ENCODE measurements around the gene GPC5.
"Not testable (repeated sequence)": the region's sequence is repeated elsewhere in the genome, so short reads cannot be mapped to it uniquely, and the experiment has no call there.

Gene GPC5

DNA sequence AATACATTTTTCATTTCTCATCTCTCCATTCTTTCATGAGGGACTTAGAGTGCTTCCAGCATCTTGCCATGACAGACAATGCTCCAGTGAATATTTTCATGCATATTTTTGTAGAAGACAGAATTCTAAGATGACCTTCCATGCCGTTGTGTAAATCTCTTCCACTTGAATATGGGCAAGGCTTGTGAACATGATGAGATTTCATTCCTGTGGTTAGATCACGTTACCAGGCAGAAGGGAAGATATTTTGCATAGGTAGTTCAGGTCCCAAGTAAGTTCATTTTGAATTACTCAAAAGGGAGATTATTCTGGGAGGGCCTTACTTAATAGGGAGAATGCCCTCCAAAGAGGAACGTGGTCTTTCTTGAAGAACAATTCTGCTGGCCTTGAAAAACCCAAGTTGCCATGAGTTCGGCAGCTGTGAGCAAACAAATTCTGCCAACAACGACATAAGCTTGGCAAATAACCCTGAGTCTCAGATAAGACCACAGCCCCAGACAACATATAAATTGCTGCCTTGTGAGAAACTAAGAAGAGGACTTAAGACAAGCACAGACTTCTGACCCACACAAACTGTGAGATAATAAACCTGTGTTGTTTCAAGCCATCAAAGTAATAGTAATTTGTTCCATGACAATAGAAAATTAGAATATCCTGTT, 1427.6 kb downstream of the GPC5 start:
- DNase-seq = no peak

DNA sequence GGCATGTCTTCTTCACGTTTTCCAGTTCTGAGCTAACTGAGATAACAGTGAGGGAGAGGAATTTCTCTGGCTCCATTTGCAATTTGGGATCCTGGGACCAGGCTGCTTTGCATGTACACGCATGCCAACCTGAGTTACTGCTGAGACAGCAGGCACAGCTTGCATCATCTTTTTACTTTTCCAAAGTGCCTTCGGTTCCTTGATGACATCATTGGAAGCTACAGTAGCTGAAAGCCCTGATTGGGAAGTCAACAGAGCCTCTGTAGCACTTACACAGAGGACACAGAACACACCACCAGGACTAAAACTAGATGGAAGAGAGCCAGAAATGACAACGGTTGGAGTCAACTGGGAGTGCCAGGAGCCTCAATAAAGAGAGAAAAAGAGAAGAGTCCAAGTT, 1429.1 kb downstream of the GPC5 start:
- DNase-seq = no peak

DNA sequence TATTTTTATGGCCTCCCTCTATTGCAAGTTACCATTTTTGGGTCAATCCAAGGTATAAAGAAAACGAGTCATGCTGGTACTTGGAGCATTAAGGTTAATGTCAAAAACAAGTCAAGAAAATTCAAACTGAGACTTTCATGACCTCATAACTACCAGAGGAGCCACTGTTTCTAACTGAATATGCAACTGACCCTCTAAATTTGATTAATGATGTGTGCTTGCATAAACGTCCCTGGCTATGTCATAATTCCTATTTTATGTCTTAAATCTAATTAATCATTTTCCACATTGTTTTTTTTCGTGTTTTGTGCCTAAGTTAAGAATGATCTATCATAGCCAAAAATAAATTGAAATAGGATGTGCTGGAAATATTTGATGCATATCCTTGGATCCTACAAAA, 1431.5 kb downstream of the GPC5 start:
- no peak for DNase-seq

DNA sequence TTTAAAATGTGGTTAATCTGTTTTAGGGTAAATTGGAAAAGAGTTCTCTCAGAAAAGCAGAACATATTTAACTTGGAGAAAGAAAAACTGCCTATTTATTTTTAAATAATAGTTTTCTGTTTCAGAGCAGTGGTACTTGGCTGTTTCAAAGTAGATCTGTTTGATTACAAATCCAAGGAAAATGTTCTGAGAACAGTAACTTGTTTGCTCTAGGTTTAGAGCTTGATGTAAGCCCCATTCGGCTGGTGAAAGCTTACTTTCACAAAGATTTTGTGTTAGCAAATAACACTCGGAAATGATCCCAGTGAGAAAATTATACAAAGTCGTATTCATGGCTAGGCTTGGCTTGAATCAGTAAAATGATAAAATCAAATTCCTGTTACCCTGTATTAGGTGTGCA, 1432.4 kb downstream of the GPC5 start:
- DNase-seq = no peak

DNA sequence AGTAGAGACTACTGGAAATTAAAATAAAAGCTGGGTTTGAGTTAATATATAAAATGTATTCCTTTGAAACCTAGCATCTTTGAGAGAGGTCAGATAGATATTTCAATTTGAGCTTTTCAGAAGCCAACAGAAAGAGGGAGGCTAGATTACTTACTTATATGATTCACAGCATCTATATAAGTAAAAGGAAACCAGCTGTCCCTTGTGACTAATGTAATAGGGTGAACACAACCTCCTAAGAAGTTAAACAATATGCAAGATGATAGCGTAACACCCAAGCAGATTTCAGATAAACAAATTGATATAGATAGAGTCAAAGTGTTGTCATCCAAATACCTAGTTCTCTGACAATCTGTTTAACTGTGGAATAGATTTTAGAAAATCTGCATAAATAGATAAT, 1434.7 kb downstream of the GPC5 start:
- peak; percentile 14 for DNase-seq

DNA sequence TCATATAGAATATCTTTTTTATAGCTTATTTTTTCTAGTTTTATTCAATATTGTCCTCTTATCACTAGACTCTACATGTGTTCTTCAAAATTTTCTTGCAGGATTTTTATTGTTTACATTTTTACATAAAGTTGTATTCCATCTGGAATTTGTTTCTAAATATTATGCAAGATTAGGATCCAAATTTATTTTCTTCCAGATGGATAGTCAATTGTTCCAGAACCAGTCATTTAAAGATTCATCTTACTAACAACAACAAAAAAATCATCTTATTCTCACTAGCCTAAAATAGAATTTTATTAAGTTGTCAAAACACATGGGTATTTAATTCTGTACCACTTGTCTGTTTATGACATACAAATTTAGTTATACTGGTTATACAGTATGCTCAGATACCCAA, 1437.8 kb downstream of the GPC5 start:
- DNase-seq = no peak

DNA sequence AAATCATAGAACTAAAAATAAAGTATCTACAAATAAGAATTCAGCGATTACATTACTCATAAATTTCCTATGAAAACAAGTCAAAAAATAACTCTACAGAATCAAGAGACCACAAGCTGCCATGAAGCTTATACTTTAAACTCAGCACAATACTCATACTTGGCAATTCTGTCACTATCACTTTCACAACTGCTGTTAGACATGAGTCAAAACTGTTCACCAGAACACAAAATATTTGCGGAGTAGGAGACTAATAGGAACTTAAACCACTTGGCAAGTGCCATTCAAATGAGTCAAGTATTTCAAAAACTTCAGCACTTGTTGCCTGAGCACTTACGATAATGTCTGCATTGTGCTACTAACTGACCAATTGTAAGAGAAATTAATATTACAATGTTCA, 1440.4 kb downstream of the GPC5 start:
- no peak for DNase-seq

DNA sequence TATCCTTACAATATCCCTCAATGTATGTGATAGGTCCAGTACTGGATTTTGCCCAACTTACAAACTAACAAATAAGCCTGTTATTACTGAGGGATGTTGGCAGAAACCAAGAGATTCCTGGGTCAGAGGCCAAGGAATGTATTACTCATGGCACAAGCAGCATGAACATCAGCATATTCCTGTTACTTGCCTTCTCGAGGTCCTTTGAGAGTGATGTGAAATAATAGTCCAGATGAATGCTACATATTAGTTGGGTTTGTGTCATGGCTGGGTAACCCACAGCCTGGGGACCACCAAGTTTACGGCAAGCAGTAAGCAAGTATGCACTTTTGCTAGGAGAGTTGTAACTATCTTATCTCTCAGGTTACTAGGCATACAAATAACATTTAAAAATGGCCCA, 1443.7 kb downstream of the GPC5 start:
- DNase-seq = no peak

DNA sequence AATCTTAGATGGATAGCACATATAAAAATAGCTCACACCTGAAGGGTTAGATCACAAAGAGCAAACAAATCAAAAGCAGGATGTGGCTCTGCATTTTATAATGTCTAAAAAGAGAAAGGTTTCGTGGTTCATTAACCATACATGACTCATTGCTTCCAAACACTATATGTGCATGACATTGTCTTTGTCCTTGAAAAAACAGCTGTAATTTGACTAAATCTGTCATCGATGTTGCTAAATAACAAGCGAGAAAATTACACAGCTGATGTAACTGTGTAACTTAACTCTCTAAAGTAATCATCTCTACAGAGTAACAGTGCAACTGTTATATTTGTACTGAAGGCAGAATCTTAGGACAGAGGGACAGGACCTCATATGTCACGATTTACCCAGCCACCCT, 1445.1 kb downstream of the GPC5 start:
- peak; percentile 36 for DNase-seq

DNA sequence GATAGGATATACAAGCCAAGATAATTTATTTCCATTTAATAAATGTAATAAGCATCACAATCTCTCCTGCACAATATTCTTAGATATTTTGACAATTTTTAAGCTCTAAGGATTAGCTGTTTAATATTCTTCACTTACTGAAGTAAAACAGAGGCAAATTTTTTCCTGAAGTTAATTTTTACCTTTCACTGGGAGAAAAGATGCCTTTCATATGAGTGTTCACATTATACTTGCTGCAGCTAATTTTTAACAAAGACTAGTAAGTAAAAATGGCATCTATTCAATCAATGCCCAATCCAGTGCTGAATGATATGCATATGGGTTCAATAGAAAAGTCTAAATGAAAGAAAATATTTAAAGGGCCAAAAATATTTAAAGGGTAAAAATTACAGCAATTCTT, 1451.0 kb downstream of the GPC5 start:
- no peak for DNase-seq

DNA sequence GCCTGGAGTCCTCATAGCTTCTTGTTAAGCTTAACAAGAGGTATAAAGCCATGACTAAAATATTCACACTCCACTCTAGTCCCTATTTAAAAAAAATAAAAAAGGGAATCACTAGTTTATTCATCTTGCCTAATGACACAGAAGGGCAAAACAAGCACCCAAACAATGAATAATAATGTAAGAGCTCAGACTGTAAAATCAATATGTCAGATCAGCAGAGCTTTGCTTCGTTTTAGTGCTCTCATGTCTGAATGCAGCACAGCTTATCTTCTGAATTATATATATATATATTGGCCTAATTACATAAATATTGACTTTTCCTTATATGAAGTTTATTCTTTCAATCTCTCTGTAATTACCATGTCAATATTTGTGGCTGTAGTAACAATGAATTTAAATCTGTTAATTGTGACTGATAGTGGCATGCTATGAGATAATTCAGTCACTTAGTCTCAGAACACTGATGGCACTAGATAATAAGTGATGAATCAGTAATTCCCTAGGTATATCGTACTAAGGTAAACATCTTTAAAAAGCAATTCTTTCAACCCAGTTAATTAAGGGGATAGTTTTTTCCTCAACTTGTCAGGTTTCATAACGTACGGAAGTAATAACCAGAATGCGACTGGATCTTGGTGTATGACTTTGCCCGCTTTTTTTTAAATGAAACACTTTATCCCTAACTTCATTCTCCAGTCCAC, 1466.3 kb downstream of the GPC5 start:
- no peak for DNase-seq

DNA sequence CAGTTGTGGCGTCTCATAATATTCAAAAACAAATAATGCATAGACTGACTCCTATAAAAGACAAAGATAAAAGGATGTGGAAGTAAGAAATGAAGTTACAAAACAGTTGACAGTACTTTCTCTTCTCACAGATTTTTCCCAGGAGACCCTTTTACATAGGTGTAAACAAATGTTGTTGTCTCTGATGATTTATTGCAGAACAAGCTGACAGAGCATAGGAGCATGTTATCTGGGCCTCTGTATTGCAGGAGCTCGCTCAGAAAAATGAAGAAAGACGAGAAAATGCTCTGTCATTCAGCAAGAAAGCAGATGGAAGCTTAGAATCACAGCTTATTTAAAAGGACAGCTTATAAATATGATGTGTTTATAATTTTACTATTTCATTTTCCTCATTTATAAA, 1474.6 kb downstream of the GPC5 start:
- no peak for DNase-seq

DNA sequence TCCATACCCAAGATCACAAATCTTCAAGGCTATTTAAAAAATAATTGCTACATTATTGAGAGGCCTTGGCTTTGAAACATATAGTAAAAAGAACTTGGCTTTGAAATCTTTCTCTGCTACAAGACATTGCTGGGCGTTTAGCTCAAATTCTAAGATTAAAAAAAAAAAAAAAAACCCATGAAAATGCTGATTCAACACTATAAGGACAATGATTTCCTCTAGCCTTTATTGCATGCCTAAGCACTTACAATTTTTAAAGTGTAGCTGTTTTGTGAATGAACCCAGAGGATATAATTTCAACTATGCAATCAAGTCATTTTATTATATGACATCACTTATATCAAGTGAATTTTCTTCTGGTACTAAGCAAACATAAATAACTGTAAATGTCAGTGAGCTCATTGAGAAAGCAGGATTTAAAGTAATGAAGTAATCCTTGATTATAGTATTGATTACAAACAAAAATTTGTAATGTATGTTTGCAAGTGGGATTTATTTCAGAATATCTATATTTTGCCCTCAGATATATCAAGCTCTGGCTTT, 1488.2 kb downstream of the GPC5 start:
- DNase-seq = no peak

DNA sequence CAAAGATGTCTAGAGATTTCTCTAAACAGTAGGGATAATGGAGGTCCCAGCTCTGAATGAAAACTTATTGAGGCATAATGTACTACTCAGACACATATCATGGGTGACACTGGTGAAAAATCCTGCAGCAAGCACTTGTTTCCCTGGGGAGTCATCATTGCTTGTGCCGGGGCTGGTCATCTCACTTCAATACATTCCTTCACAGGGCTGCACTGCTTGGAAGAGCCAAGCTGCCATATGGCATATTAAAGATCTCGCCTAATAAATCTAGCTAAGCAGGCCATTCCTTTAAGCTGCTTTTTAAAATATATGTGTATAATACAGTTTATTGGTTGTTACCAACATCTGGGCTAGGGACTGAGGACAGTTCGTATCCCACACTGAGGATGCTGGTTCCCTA, 1496.0 kb downstream of the GPC5 start:
- no peak for DNase-seq

DNA sequence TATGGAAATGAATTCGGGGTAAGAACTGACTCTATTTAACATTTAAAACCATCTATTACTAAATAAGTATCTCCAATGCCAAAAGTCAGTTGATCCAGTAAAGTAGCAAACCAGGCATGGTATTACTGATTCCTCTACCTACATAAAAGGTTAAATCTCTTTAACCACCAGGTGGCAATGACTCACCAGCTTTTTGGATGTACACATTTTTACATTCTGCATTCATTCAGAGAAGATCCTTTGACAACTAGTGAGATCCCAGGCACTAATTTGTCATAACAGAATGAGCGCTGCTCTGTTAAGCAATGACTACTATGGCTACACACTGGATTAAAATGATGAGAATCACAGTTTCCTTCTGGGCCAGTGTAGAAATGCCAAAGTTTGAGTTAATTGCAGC, 1498.4 kb downstream of the GPC5 start:
- DNase-seq = peak; percentile 19

DNA sequence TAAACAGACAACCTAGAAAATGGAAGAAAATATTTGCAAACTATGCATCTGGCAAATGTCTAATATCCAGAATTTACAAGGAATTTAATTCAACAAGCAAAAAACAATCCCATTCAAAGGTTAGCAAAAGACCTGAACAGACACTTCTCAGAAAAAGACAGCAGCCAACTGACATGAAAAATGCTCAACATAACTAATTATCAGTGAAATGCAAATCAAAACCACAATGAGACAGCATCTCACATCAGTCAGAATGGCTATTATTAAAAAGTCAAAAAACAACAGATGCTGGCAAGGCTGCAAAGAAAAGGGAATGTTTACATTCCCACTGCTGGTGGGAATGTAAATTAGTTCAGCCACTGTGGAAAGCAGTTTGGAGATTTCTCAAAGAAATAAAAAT, 1500.5 kb downstream of the GPC5 start:
- not testable (repeated sequence) for DNase-seq

DNA sequence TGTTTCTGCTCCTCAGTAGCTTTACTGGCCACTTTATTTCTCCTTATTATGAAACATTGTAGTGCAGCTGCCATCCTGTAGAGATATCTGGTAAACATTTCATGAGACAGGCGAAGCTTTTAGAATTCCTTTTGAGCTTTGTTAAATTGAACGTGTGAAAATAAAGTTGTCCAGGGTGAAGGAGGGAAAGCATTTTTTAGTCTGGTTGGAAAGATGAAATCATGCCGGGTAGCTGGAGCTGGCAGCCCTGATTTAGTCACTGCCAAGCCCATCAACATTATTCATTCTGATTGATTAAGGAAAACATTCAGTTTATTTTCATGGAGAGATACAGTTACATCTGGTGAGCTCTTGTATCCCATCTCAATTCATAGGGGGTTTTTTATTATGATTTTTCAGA, 1502.0 kb downstream of the GPC5 start:
- DNase-seq = no peak

DNA sequence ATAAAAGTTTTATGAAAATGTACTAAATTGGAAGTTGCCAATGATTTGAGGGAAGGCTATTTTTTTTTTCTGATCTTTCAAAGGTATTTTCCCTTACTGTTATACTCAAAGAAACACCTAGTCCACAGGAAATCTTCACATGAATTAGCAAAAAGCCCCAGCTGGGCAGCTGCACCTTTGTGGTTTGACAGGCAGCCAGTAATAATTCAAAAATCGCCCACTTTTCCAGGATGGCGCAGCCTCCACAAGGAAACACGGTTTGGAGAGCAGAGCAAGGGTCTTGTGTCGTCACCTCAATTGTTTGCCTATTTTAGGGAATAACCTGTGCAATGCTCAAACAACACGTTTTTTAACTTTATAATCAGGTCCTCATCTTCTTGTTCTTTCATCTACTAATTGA, 1503.3 kb downstream of the GPC5 start:
- no peak for DNase-seq

DNA sequence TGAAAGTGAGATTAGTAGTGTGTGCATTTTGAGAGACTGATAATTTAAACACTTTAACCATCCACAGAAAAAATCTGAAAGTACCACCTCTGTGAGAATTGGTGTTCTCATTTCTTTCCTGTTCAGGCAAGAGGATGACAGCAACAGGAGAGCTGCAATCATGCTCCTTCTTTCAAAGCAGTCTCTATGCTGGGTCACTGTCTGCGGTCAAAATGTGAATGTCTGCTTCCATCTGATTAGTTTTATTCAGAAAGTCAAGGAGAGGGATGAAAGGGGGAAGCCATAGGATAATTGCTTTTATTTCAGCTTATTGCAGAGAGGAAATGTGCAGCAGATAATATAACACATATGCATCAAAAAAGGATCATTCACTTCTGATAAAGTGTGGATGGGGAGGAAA, 1514.2 kb downstream of the GPC5 start:
- DNase-seq = no peak

DNA sequence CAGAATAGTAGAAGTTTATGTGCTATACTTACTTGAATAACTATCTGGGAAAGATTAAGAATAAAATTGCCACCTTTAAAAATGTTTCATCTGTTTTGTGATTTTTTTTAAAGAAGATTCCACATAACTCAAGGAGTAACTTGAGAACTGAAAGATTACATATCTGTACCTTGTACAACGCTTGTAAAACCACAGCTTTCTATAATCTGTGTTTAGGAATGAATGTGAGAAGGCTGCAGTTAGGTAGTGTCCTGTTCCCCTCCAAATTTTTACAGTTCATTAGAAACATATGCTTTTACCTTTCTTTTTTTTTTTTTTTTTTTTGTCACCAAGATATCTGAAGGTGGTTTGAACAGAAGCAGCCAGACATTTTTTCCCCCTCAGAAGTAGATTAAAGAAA, 1515.4 kb downstream of the GPC5 start:
- no peak for DNase-seq
